Measurements from ENCODE around the gene MTIF2. TPM values are rescaled to one million over a fixed set of nuclear protein-coding genes. Genes with fewer than 3 reads are reported as not detected.
"Not testable (repeated sequence)": the region's sequence is repeated elsewhere in the genome, so short reads cannot be mapped to it uniquely, and the experiment has no call there.

The MTIF2 gene
- total RNA-seq, 1 donor from 2014 or later = 72.1 TPM

GRCh38 chr2:55229221-55229620 lies 39.8 kb downstream of the MTIF2 start:
- TF ChIP-seq CTCF (IDR thresholded peaks at IDR 0.05; ENCODE audit: insufficient read depth, low read length, severe bottlenecking) = no peak
- Histone ChIP-seq H3K27me3 (ENCODE audit: control insufficient read depth, insufficient read depth, low read length) (no peaks in the 10 kb centered on the region), H3K36me3 (ENCODE audit: control insufficient read depth, insufficient read depth, low read length) (peaks cover 8% of the 10 kb centered on the region), H3K4me3 (ENCODE audit: low read depth, low read length) (no peak overlapping the region)
- DNase-seq (ENCODE audit: low read depth) (no peak), FAIRE-seq (no peak)

GRCh38 chr2:55228226-55228563 lies 40.8 kb downstream of the MTIF2 start:
- TF ChIP-seq CTCF (IDR thresholded peaks at IDR 0.05; ENCODE audit: insufficient read depth, low read length, severe bottlenecking) = no peak
- Histone ChIP-seq H3K27me3 (ENCODE audit: control insufficient read depth, insufficient read depth, low read length) (no peaks in the 10 kb centered on the region), H3K4me3 (ENCODE audit: low read depth, low read length) (no peak overlapping the region), H3K36me3 (ENCODE audit: control insufficient read depth, insufficient read depth, low read length) (peaks cover 3% of the 10 kb centered on the region)
- DNase-seq (ENCODE audit: low read depth) = no peak
- FAIRE-seq = no peak

- not testable (repeated sequence) for H3K27me3 ChIP-seq (ENCODE audit: control insufficient read depth, insufficient read depth, low read length); FAIRE-seq; DNase-seq (ENCODE audit: low read depth); H3K4me3 ChIP-seq (ENCODE audit: low read depth, low read length); H3K36me3 ChIP-seq (ENCODE audit: control insufficient read depth, insufficient read depth, low read length)
Measured at GRCh38 chr2:55227437-55228225, 41.4 kb downstream of the MTIF2 start.

GRCh38 chr2:55225481-55226020 lies 43.5 kb downstream of the MTIF2 start:
- no peak for DNase-seq (ENCODE audit: low read depth)
- no peak for TF ChIP-seq CTCF (IDR thresholded peaks at IDR 0.05; ENCODE audit: insufficient read depth, low read length, severe bottlenecking)
- H3K4me3 ChIP-seq (ENCODE audit: low read depth, low read length) = no peak overlapping the region
- H3K36me3 ChIP-seq (ENCODE audit: control insufficient read depth, insufficient read depth, low read length) = peaks cover 3% of the 10 kb centered on the region
- no peak for FAIRE-seq
- H3K27me3 ChIP-seq (ENCODE audit: control insufficient read depth, insufficient read depth, low read length) = no peaks in the 10 kb centered on the region

GRCh38 chr2:55224761-55225261 lies 44.2 kb downstream of the MTIF2 start:
- FAIRE-seq (no peak), DNase-seq (ENCODE audit: low read depth) (no peak)
- Histone ChIP-seq H3K27me3 (ENCODE audit: control insufficient read depth, insufficient read depth, low read length) (no peaks in the 10 kb centered on the region), H3K36me3 (ENCODE audit: control insufficient read depth, insufficient read depth, low read length) (peaks cover 3% of the 10 kb centered on the region), H3K4me3 (ENCODE audit: low read depth, low read length) (no peak overlapping the region)
- TF ChIP-seq CTCF (IDR thresholded peaks at IDR 0.05; ENCODE audit: insufficient read depth, low read length, severe bottlenecking) = no peak

- FAIRE-seq (no peak), DNase-seq (ENCODE audit: low read depth) (no peak)
- peaks cover under 1% of the 10 kb centered on the region for H3K36me3 ChIP-seq (ENCODE audit: control insufficient read depth, insufficient read depth, low read length)
- no peak overlapping the region for H3K4me3 ChIP-seq (ENCODE audit: low read depth, low read length)
- no peak for TF ChIP-seq CTCF (IDR thresholded peaks at IDR 0.05; ENCODE audit: insufficient read depth, low read length, severe bottlenecking)
- H3K27me3 ChIP-seq (ENCODE audit: control insufficient read depth, insufficient read depth, low read length) = no peaks in the 10 kb centered on the region
Measured at GRCh38 chr2:55223958-55224760, 44.9 kb downstream of the MTIF2 start.
